ENCODE measurements around the gene MASTL. TPM values are rescaled to one million over a fixed set of nuclear protein-coding genes. Genes with fewer than 3 reads are reported as not detected.
"Not testable (repeated sequence)": the region's sequence is repeated elsewhere in the genome, so short reads cannot be mapped to it uniquely, and the experiment has no call there.

MASTL gene
- total RNA-seq, 1 donor from 2014 or later, result 10.5 TPM

DNA sequence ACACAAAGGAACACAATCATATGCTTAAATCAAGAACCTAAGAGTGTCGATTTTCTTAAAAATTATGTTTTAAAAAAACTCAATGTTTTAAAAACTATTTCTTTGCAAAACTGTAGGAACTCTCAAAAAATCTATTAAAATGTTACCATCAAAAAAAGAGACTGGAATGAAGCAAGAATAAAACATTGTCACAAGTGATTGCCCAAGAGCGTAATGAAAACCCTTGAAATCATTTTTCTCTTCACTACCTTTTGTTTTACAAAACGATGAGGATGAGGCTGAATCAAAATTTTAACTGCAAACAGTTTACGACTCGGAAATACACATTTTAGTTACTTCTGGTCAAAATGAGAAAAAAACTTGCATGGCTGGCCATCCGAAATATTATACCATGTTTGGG is 1.8 kb upstream of the MASTL start:
- H3K4me1 Mint-ChIP-seq (ENCODE audit: unreplicated experiment), result peaks cover 40% of the 10 kb centered on the region
- DNase-seq (ENCODE audit: extremely low spot score, unreplicated experiment), result no peak
- TF ChIP-seq, protein P1, sequence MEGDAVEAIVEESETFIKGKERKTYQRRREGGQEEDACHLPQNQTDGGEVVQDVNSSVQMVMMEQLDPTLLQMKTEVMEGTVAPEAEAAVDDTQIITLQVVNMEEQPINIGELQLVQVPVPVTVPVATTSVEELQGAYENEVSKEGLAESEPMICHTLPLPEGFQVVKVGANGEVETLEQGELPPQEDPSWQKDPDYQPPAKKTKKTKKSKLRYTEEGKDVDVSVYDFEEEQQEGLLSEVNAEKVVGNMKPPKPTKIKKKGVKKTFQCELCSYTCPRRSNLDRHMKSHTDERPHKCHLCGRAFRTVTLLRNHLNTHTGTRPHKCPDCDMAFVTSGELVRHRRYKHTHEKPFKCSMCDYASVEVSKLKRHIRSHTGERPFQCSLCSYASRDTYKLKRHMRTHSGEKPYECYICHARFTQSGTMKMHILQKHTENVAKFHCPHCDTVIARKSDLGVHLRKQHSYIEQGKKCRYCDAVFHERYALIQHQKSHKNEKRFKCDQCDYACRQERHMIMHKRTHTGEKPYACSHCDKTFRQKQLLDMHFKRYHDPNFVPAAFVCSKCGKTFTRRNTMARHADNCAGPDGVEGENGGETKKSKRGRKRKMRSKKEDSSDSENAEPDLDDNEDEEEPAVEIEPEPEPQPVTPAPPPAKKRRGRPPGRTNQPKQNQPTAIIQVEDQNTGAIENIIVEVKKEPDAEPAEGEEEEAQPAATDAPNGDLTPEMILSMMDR (IDR thresholded peaks at IDR 0.05), result no peak
- no peaks in the 10 kb centered on the region for H3K27me3 Mint-ChIP-seq (ENCODE audit: unreplicated experiment)
- H3K9me3 Mint-ChIP-seq (ENCODE audit: unreplicated experiment), result no peaks in the 10 kb centered on the region
- H3K4me3 Mint-ChIP-seq (ENCODE audit: unreplicated experiment), result peak overlapping the region; percentile 97
- peak overlapping the region; percentile 100 for H3K27ac Mint-ChIP-seq (ENCODE audit: unreplicated experiment)
- peaks cover 3% of the 10 kb centered on the region for H3K36me3 Mint-ChIP-seq (ENCODE audit: unreplicated experiment)

DNA sequence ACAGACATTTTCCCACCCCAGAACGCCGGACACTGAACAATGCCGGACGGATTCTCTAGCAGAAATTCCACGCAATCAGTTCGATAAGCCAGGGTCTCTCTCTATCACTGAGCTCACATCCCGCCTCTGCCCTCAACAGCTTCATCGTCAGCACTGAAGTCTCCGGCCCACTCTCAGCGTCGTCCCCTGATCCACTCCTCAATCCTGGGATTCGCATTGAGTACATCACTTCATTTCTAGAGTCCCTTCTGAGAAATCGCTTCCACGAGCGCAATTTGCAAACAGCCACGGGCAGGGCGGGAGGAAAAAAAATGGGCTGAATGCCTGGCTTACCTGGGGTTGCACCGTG is 1.3 kb upstream of the MASTL start:
- H3K36me3 Mint-ChIP-seq (ENCODE audit: unreplicated experiment), result peaks cover 3% of the 10 kb centered on the region
- no peak for DNase-seq (ENCODE audit: extremely low spot score, unreplicated experiment)
- H3K4me3 Mint-ChIP-seq (ENCODE audit: unreplicated experiment), result peak overlapping the region; percentile 97
- peak overlapping the region; percentile 100 for H3K27ac Mint-ChIP-seq (ENCODE audit: unreplicated experiment)
- no peaks in the 10 kb centered on the region for H3K9me3 Mint-ChIP-seq (ENCODE audit: unreplicated experiment)
- H3K4me1 Mint-ChIP-seq (ENCODE audit: unreplicated experiment), result peaks cover 40% of the 10 kb centered on the region
- no peaks in the 10 kb centered on the region for H3K27me3 Mint-ChIP-seq (ENCODE audit: unreplicated experiment)
- TF ChIP-seq, protein P1 (IDR thresholded peaks at IDR 0.05), result no peak

DNA sequence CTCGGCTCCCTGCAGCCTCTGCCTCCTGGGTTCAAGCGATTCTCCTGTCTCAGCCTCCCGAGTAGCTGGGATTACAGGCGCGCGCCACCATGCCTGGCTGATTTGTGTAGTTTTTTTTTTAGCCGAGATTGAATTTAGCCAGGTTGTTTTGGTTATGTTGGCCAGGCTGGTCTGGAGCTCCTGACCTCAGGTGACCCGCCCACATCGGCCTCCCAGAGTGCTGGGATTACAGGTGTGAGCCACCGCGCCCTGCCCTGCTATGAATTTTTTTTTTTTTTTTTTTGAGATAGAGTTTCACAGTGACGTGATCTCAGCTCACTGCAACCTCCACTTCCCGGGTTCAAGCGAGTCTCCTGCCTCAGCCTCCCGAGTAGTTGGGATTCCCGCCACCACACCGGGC is 1.4 kb downstream of the MASTL start:
- H3K27me3 Mint-ChIP-seq (ENCODE audit: unreplicated experiment), result not testable (repeated sequence)

DNA sequence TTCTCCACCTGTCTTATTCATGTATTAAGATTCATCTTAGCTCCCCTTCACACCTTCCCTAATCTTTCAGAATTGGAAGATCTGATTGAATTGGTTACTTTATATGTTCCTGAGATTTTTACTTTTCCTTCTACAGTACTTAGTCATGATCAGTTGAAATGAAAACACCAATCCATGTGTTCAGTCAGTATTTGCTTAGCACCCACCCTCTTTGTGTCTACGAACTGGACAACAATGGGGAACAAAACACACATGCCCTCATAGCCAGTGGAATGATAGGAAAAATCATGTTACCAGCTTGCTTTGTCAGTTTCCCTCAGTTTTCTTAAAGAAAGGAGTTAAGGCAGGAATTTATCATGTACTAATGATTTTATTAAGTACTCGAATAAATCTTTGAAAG is 2.0 kb downstream of the MASTL start:
- H3K27me3 Mint-ChIP-seq (ENCODE audit: unreplicated experiment), result no peaks in the 10 kb centered on the region
- H3K4me1 Mint-ChIP-seq (ENCODE audit: unreplicated experiment), result peaks cover 30% of the 10 kb centered on the region
- no peak for DNase-seq (ENCODE audit: extremely low spot score, unreplicated experiment)
- H3K27ac Mint-ChIP-seq (ENCODE audit: unreplicated experiment), result peak overlapping the region; percentile 100
- peak overlapping the region; percentile 97 for H3K4me3 Mint-ChIP-seq (ENCODE audit: unreplicated experiment)
- no peaks in the 10 kb centered on the region for H3K9me3 Mint-ChIP-seq (ENCODE audit: unreplicated experiment)
- TF ChIP-seq, protein P1 (IDR thresholded peaks at IDR 0.05), result no peak
- H3K36me3 Mint-ChIP-seq (ENCODE audit: unreplicated experiment), result peaks cover 8% of the 10 kb centered on the region

More for the DNA sequence above, 1.4 kb downstream of the MASTL start:
- DNase-seq (ENCODE audit: extremely low spot score, unreplicated experiment); H3K9me3 Mint-ChIP-seq (ENCODE audit: unreplicated experiment); H3K36me3 Mint-ChIP-seq (ENCODE audit: unreplicated experiment): not testable (repeated sequence)
- peaks cover 34% of the 10 kb centered on the region for H3K4me1 Mint-ChIP-seq (ENCODE audit: unreplicated experiment)
- peak overlapping the region; percentile 97 for H3K4me3 Mint-ChIP-seq (ENCODE audit: unreplicated experiment)
- peak overlapping the region; percentile 100 for H3K27ac Mint-ChIP-seq (ENCODE audit: unreplicated experiment)

DNA sequence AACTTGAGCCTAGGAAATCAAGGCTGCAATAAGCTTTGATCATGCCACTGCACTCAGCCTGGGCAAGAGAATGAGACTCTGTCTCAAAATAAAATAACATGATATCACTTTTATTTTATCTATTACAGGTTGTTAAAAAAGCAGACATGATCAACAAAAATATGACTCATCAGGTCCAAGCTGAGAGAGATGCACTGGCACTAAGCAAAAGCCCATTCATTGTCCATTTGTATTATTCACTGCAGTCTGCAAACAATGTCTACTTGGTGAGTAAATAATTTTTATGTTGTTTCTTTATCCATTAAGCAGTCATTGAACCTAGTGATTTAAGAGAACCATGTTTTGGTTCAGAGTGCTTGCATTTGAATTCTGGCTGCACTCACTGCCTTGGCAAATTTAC is 3.3 kb downstream of the MASTL start:
- TF ChIP-seq, protein P1 (IDR thresholded peaks at IDR 0.05), result no peak
- Mint-ChIP-seq H3K9me3 (ENCODE audit: unreplicated experiment) (no peaks in the 10 kb centered on the region), H3K36me3 (ENCODE audit: unreplicated experiment) (peaks cover 11% of the 10 kb centered on the region), H3K4me1 (ENCODE audit: unreplicated experiment) (peaks cover 21% of the 10 kb centered on the region), H3K27ac (ENCODE audit: unreplicated experiment) (no peak overlapping the region), H3K27me3 (ENCODE audit: unreplicated experiment) (no peaks in the 10 kb centered on the region), H3K4me3 (ENCODE audit: unreplicated experiment) (no peak overlapping the region)
- no peak for DNase-seq (ENCODE audit: extremely low spot score, unreplicated experiment)

DNA sequence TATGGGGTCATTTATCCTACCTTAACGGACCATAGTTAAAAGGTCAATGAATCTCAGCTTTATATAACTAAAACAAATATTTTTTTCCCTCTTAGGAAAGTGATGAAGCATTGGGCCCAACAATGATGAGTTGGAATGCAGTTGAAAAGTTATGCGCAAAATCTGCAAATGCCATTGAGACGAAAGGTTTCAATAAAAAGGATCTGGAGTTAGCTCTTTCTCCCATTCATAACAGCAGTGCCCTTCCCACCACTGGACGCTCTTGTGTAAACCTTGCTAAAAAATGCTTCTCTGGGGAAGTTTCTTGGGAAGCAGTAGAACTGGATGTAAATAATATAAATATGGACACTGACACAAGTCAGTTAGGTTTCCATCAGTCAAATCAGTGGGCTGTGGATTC is 14.7 kb downstream of the MASTL start:
- H3K27ac Mint-ChIP-seq (ENCODE audit: unreplicated experiment), result no peak overlapping the region
- no peaks in the 10 kb centered on the region for H3K9me3 Mint-ChIP-seq (ENCODE audit: unreplicated experiment)
- DNase-seq (ENCODE audit: extremely low spot score, unreplicated experiment), result no peak
- TF ChIP-seq, protein P1 (IDR thresholded peaks at IDR 0.05), result no peak
- no peaks in the 10 kb centered on the region for H3K4me1 Mint-ChIP-seq (ENCODE audit: unreplicated experiment)
- H3K4me3 Mint-ChIP-seq (ENCODE audit: unreplicated experiment), result no peak overlapping the region
- H3K27me3 Mint-ChIP-seq (ENCODE audit: unreplicated experiment), result no peaks in the 10 kb centered on the region
- peaks cover 17% of the 10 kb centered on the region for H3K36me3 Mint-ChIP-seq (ENCODE audit: unreplicated experiment)

Data from osteocyte (in vitro differentiated cells).